ENCODE results near the gene ZNF578. TPM values are rescaled to one million over a fixed set of nuclear protein-coding genes. Genes with fewer than 3 reads are reported as not detected.

The ZNF578 gene
- total RNA-seq, 2 experiments from 2014 or later = 0.72 to 0.86 TPM

DNA sequence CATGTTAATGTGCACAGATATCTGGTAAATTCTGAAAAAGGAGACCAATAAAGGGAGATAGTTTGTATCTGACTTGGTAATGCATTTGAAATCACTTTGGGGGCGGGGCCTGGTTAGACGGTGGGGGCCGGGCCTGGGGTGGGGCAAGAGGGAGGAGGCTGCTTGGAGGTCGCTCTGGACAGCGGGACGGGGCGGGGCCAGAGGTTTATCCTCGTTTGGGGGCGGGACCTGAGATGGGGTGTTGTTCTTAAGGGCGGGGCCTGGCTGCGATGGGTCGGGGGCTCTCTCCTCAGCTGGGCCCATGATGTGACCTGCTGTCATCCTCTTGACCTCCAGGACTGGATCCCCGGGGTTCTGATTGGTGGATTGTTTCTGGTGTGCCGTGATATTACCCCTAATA lies 69.2 kb downstream of the ZNF578 start:
- peaks cover 10% of the 10 kb centered on the region for H3K27me3 Mint-ChIP-seq
- no peak for ATAC-seq
- H3K36me3 Mint-ChIP-seq (ENCODE audit: low read depth) = peaks cover 8% of the 10 kb centered on the region
- TF ChIP-seq, protein P1, sequence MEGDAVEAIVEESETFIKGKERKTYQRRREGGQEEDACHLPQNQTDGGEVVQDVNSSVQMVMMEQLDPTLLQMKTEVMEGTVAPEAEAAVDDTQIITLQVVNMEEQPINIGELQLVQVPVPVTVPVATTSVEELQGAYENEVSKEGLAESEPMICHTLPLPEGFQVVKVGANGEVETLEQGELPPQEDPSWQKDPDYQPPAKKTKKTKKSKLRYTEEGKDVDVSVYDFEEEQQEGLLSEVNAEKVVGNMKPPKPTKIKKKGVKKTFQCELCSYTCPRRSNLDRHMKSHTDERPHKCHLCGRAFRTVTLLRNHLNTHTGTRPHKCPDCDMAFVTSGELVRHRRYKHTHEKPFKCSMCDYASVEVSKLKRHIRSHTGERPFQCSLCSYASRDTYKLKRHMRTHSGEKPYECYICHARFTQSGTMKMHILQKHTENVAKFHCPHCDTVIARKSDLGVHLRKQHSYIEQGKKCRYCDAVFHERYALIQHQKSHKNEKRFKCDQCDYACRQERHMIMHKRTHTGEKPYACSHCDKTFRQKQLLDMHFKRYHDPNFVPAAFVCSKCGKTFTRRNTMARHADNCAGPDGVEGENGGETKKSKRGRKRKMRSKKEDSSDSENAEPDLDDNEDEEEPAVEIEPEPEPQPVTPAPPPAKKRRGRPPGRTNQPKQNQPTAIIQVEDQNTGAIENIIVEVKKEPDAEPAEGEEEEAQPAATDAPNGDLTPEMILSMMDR (IDR thresholded peaks at IDR 0.05) = no peak
- POLR2A ChIA-PET = no interaction called here
- CTCF ChIA-PET = no interaction called here
- DNase-seq = no peak
- intact Hi-C loops (cut with micrococcal nuclease) = no loop called here
- H3K27ac Mint-ChIP-seq = no peak overlapping the region
- H3K9me3 Mint-ChIP-seq = peaks cover 31% of the 10 kb centered on the region
- peaks cover 6% of the 10 kb centered on the region for H3K4me1 Mint-ChIP-seq (ENCODE audit: low read depth)
- no peak overlapping the region for H3K4me3 Mint-ChIP-seq

DNA sequence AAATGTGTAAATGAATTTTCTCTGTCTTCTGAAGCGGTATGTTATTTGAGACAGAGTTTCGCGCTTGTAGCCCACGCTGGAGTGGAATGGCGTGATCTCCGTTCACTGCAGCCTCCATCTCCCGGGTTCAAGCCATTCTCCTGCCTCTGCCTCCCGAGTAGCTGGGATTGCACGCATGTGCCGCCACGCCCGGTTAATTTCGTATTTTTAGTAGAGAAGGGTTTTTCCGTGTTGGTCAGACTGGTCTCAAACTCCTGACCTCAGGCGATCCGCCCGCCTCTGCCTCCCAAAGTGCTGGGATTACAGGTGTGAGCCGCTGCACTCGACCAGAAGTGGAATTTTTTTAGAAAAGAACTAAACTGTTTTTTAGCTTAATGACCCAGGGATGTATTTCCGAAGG lies 70.7 kb downstream of the ZNF578 start:
- Mint-ChIP-seq H3K4me3 (no peak overlapping the region), H3K9me3 (peaks cover 25% of the 10 kb centered on the region), H3K36me3 (ENCODE audit: low read depth) (peaks cover 18% of the 10 kb centered on the region), H3K27me3 (peaks cover 10% of the 10 kb centered on the region), H3K27ac (no peak overlapping the region), H3K4me1 (ENCODE audit: low read depth) (peaks cover 10% of the 10 kb centered on the region)
- POLR2A ChIA-PET = no interaction called here
- TF ChIP-seq, protein P1 (IDR thresholded peaks at IDR 0.05) = no peak
- DNase-seq (no peak), ATAC-seq (no peak)
- intact Hi-C loops (cut with micrococcal nuclease) = no loop called here
- CTCF ChIA-PET = no interaction called here

DNA sequence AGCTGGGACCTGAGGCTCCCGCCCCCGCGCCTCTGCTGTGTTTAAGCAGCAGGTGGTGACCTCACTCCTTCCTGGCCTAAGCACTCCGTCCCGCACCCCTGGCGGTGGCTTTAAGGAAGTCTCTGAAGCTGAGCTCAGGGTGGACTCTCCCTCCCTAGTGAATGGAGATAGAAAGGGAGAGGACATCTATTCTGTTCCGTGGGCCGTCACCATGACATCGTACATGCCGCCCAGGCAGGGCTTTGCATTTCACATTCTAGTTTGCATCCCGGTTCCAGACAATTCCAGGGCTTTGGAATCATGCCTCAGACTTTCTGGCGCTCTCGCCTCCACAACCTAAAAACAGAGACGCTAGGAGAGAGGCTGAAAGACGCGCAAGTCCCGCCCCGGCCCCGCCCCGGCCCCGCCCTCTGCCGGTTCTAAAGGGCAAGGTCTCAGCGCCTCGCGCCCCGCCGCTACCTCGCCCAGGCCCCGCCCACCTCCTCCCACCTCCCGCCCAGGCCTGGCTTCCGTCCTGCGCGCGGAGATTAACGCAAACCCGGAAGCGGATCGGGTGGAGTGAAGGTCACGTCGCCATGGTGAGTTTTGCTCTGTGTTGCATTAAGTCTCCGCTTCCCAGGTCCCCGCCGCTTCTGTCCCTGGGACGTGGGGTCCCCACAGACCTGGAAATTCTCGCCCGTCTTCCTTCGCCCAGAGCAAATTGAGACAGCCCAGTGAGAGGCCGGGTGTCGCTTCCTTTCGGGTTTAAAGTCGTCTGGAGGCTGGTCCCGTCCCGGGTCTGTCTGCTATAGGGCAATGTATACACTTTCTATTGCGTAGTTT lies 74.0 kb downstream of the ZNF578 start, which contains the start of gene ZNF808:
ZNF808 (plus strand) TSS at position 535 of the 822 bp plus-strand sequence. CDS start 15,617 bp downstream, outside the sequence.
- POLR2A ChIA-PET = interaction anchor here (1.0 kb wide), 1 partner anchor 13 kb away, joined by 5 read pairs; no protein-coding TSS in a partner anchor
- TF ChIP-seq, protein P1 (IDR thresholded peaks at IDR 0.05) = peak; percentile 71

DNA sequence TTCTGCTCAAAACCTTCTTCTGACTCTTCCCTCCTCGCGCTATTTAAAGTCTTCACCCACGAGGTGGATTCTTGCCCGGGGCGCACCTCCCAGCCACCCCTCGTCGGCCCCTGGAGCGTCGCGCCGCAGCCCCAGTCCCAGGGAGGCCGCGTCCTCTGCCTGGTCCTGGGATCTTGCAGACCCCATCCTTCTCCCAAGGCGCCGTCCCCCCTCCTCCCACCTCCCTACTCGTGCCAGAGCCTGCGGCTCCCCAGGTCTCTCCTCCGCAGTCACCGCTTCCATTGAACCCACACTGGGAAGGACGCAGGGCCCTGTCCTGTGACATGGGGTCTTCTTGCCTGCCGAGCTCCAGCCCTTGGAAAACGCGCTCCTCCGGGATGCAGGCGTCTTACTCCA lies 74.6 kb downstream of the ZNF578 start:
- H3K9me3 Mint-ChIP-seq = peaks cover 6% of the 10 kb centered on the region
- DNase-seq = no peak
- H3K4me1 Mint-ChIP-seq (ENCODE audit: low read depth) = peaks cover 12% of the 10 kb centered on the region
- no peak for ATAC-seq
- intact Hi-C loops (cut with micrococcal nuclease) = no loop called here
- TF ChIP-seq, protein P1 (IDR thresholded peaks at IDR 0.05) = no peak
- peak overlapping the region; percentile 88 for H3K4me3 Mint-ChIP-seq
- no peaks in the 10 kb centered on the region for H3K27me3 Mint-ChIP-seq
- ChIA-PET POLR2A (no interaction called here), CTCF (no interaction called here)
- peaks cover 18% of the 10 kb centered on the region for H3K36me3 Mint-ChIP-seq (ENCODE audit: low read depth)
- peak overlapping the region; percentile 97 for H3K27ac Mint-ChIP-seq

More for the DNA sequence above, 74.0 kb downstream of the ZNF578 start, which contains the start of gene ZNF808:
- peaks cover 10% of the 10 kb centered on the region for H3K9me3 Mint-ChIP-seq
- CTCF ChIA-PET = interaction anchor here (0.8 to 1.0 kb wide), 2 partner anchors 9 to 279 kb away, joined by 3 to 4 read pairs; no protein-coding TSS in a partner anchor
- peaks cover 16% of the 10 kb centered on the region for H3K36me3 Mint-ChIP-seq (ENCODE audit: low read depth)
- peaks cover 12% of the 10 kb centered on the region for H3K4me1 Mint-ChIP-seq (ENCODE audit: low read depth)
- peak within 1 kb of the TSS; percentile 88 for H3K4me3 Mint-ChIP-seq
- intact Hi-C loops (cut with micrococcal nuclease) = no loop called here
- DNase-seq (peak; percentile 98), ATAC-seq (peak; percentile 92)
- H3K27me3 Mint-ChIP-seq = no peaks in the 10 kb centered on the region
- H3K27ac Mint-ChIP-seq = peak within 1 kb of the TSS; percentile 97

DNA sequence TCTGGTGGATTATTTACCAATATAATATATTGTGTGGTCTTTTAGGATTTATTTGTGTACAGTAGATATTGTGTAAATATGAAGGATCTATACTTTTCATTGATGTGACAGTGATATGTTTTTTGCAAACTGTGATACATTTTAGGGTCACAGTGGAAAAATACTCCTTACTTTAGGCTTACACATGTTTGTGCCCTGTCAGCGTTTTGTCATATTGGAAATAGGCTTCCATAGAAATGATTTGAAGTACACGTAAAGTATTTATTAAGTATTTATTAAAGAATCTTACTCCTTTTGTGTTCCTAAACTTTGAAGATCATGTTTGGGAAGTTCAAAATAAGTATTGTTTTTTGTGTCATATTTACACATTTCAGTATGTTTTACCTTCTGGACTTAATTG lies 79.1 kb downstream of the ZNF578 start:
- intact Hi-C loops (cut with micrococcal nuclease) = no loop called here
- no peak for ATAC-seq
- no peak overlapping the region for H3K27ac Mint-ChIP-seq
- H3K36me3 Mint-ChIP-seq (ENCODE audit: low read depth) = peaks cover 42% of the 10 kb centered on the region
- H3K4me1 Mint-ChIP-seq (ENCODE audit: low read depth) = peaks cover 28% of the 10 kb centered on the region
- DNase-seq = no peak
- TF ChIP-seq, protein P1 (IDR thresholded peaks at IDR 0.05) = no peak
- no peaks in the 10 kb centered on the region for H3K9me3 Mint-ChIP-seq
- H3K27me3 Mint-ChIP-seq = no peaks in the 10 kb centered on the region
- ChIA-PET POLR2A (no interaction called here), CTCF (no interaction called here)
- no peak overlapping the region for H3K4me3 Mint-ChIP-seq

All from activated CD8-positive, alpha-beta T cell treated with anti-CD3 and anti-CD28 coated beads for 36 hours (primary cell).